ENCODE measurements around the gene RILPL1.
A peak's percentile ranks its signal among the peaks of the same experiment; 100 is the strongest.
"Not testable (repeated sequence)": the region's sequence is repeated elsewhere in the genome, so short reads cannot be mapped to it uniquely, and the experiment has no call there.

RILPL1 gene

DNA sequence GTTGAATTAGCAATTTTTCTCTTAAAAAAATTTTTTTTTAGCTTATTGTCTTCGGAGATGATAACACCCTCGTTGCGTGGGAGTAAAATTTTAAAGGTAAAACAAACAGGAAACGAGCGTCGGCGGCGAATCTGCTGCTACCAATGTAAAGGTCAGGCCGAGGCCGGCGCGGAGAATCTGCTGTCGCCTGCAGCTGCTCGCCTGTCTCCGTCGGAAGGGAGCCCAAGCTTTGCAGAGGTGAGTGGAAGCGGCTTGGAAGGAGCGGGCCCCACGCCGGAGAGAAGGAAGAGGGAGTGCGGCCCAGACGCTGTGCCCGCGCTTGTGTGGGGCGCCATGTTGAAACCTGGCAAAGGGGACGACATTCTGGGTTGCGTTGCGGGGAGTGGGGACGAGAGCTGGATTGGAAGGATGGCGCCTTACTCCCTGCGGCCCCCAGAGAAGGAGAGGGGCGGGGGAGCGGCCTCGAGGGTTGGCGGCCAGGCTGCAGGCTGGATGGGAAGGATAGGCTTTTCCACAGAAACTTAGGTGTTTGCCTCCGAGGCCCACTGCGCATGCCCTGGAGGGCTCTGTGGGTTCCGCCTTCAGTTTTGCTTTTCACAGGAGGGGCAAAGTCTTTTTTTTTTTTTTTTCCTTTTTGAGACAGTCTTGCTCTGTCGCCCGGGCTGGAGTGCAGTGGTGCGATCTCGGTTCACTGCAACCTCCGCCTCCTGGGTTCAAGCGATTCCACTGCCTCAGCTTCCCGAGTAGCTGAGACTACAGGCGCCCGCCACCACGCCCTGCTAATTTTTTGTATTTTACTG lies 75.3 kb downstream of the RILPL1 start, which contains the start of gene SNRNP35:
Gene SNRNP35 (plus strand): TSS at position 160 of the 800 bp plus-strand sequence. CDS start 7,402 bp downstream, outside the sequence.
- peak; percentile 87 for DNase-seq

DNA sequence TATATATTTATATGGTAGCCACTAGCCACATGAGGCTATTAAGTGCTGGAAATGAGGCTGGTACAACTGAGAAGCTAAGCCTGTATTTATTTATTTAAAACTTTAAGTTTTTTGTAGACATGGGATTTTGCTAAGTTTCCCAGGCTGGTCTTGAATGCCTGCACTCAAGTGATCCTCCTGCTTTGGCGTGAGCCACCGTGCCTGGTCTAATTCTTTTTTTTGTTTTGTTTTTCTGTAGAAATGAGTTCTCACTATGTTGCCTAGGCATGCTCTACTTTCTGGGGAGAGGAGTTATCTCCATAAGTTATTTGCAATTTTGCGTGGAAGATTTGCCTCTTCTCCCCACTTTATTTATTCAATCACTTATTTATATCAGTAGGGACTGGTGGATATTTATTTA lies 80.4 kb downstream of the RILPL1 start:
- DNase-seq, result no peak

- not testable (repeated sequence) for DNase-seq
Observed at GRCh38 chr12:123452276-123452550, 81.3 kb downstream of the RILPL1 start.

- DNase-seq, result no peak
Observed at GRCh38 chr12:123450636-123451035, 82.9 kb downstream of the RILPL1 start.

DNA sequence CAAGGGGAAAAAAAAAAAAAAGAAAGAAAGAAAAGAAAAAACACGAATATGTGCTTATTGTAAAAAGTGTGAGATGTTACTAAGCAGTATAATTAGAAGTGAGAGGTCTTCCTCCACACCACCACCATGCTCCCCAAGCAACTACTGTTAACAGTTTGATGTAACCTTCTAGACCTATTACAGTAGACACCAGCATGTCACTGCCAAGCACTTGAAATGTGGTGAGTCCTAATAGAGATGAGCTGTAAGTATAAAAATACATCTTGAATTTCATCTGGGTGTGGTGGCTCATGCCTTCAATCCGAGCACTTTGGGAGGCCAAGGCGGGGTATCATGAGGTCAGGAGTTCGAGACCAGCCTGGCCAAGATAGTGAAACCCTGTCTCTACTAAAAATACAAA lies 83.7 kb downstream of the RILPL1 start:
- DNase-seq, result no peak

DNA sequence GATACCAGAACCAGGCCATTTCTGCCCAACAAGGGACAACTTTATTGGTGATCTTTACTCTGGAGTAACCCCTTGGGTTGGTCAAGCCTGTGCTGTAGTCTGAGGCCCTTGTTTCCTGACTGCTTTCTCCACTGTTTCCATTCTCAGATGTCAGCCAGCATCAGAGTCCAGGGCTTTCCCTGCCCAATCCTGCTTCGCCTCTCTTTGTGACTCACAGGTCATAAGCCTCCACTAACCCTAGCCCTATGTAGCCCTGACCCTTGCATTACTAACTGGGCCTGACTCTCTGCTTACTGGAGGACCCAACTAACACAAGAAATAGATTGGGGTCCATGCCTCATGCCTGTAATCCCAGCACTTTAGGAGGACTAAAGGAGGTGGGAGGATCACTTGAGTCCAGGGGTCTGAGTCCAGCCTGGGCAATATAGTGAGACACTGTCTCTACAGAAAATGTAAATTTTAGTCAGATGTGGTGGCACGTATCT lies 84.2 kb downstream of the RILPL1 start:
- DNase-seq, result no peak

DNA sequence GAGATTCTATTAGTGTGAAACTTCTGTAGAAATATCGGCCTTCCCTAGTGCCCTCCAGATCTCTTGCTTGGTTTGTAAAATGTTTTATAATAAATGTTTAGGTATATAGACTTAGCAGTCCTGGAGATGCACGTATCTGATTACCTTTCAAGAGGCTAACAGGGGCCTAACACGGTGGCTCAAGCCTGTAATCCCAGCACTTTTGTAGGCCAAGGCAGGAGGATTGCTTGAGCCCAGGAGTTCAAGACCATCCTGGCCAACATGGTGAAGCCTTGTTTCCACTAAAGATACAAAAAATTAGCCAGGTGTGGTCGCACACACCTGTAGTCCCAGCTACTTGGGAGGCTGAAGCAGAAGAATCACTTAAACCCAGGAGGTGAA lies 87.2 kb downstream of the RILPL1 start:
- DNase-seq, result no peak

DNA sequence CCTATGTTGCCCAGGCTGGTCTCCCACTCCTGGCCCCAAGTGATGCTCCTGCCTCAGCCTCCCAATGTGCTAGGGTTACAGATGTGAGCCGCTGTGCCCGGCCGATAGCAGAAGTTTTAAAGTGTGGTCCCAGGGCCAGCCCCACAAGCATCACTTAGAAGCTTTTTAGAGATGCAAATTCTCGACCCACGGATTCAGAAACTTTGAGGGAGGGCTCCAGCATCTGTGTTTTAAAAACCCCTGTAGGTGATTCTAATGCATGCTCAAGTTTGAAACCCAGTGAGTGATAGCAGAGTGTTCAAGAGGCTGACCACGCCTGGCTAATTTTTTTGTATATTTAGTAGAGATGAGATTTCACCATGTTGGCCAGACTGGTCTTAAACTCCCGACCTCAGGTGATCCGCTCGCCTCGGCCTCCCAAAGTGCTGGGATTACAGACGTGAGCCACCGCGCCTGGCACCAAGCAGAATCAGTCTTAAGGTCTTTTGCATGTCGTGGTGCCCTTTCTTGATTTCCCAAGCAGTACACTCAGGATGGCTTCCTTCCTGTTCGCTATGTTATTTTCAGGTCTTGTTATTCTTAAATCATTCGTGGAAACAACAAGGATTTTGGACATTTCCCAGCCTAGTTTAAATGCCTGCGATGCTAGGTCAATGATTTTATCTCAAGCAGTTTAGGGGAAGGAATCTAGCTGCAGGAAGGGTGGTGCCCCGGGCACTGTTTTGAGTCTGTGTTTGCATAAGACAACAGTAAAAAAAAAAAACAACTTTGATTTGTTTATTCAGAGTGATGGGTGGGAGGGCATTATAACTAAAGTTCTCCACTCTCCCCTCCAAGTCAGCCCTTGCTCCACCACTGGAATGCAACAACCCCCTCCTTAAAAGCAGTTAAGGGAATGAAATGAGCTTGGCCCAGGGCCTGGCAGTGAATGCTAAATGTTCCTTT lies 87.9 kb downstream of the RILPL1 start:
- no peak for DNase-seq

GRCh38 chr12:123444092-123445026 lies 89.2 kb downstream of the RILPL1 start:
- DNase-seq, result no peak

DNA sequence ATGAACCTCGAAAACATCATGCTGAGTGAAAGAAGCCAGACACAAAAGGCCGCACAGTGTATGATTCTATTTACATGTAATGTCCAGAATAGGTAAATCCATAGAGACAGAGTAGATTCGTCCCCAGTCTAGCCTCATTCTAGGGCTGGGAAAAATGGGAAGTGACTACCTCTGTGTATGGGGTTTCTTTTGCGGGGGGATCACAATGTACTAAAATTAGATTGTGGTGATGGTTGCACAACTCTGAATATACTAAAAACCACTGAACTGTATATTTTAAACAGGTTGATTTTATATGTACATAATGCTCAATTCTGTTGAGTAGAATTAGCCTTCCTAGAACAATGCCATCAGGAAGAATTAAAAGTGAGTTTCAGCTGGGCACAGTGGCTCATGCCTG lies 90.7 kb downstream of the RILPL1 start:
- DNase-seq, result no peak

GRCh38 chr12:123441523-123442164 lies 91.9 kb downstream of the RILPL1 start:
- DNase-seq, result no peak

GRCh38 chr12:123436017-123436964 lies 97.2 kb downstream of the RILPL1 start, which contains the start of gene RILPL2:
Gene RILPL2, minus strand, starts transcription at chr12:123436684. Its CDS starts 264 bp downstream, at chr12:123436420.
- DNase-seq, result peak; percentile 93 to 96

DNA sequence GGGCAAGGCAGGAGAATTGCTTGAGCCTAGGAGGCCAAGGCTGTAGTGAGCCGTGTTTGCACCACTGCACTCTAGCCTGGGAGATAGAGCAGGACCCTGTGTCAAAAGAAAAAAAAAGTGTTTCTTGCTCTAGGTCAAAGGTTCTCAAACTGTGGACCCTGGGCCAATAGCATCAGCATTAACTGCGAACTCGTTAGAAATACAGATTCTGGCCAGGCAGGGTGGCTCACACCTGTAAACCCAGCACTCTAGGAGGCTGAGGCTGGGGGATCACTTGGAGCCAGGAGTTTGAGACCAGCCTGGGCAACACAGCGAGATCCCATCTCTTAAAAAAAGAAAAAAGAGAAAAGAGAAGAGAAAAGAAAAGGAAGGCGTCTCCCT lies 97.9 kb downstream of the RILPL1 start:
- no peak for DNase-seq

DNA sequence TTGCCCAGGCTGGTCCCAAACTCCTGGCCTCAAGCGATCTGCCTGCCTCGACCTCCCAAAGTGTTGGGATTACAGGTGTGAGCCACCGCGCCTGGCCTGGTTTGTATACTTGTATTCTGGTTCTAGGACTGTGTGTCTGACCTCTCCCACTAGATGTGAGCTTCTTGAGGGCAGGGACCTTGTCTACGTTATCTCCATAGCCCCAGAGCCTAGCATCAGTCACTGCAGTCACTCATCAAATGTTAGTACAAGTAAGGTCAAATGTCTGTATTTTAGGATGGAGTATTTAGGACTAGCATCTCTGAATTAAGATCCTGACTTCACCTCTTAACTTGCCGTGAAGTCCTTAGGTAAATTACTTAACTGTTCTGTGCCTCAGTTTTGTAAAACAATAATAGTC lies 99.9 kb downstream of the RILPL1 start:
- DNase-seq, result no peak

DNA sequence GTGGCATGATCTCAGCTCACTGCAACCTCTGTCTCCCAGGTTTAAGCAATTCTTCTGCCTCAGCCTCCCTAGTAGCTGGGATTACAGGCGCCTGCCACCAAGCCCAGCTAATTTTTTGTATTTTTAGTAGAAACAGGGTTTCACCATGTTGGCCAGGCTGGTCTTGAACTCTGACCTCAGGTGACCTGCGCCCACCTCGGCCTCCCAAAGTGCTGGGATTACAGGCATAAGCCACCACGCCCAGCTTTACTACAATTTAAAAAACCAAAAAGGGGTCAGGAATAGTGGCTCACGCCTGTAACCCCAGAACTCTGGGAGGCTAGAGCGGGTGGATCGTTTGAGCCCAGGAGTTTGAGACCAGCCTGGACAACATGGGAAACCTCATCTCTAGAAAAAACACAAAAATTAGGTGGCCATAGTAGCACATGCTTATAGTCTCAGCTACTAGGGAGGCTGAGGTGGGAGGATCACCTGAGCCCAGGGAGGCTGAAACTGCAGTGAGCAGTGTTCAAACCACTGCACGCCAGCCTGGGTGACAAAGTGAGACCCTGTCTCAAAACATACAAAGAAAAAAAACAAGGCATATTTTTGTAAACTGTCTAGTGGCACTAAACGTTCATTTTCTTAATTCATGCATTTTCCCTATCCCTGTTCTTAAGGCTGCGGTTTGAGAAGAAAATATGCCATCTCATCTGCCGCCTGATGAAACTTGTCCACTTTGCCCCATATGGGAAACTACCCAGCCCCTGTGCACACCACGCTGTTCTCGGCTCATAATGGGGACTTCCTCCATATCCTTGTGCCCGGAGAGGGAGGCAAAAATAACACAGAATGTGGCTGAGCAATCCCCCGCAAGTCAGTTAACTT lies 101.3 kb downstream of the RILPL1 start:
- peak in 1 of 2 experiments; percentile 49 for DNase-seq

- DNase-seq, result not testable (repeated sequence)
Observed at GRCh38 chr12:123429101-123429500, 104.4 kb downstream of the RILPL1 start.

DNA sequence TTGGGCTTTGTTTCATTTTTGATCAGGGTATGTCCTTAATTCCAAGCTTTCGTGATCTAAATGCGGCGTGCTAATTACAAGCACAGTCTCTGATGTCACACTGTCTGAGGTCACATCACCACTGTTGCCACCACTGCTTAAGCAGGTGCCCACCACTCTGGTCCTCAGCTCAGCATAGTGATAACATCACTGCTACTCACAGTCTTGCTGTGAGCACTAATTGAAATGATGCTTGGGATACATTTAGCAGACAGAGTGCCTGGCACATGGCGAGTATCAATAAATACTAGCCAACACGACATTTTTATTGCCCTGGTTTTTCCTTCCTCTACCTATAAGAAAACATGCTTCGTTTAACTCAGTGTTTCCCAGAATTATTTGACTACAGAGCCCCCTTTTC lies 104.9 kb downstream of the RILPL1 start:
- DNase-seq, result no peak

DNA sequence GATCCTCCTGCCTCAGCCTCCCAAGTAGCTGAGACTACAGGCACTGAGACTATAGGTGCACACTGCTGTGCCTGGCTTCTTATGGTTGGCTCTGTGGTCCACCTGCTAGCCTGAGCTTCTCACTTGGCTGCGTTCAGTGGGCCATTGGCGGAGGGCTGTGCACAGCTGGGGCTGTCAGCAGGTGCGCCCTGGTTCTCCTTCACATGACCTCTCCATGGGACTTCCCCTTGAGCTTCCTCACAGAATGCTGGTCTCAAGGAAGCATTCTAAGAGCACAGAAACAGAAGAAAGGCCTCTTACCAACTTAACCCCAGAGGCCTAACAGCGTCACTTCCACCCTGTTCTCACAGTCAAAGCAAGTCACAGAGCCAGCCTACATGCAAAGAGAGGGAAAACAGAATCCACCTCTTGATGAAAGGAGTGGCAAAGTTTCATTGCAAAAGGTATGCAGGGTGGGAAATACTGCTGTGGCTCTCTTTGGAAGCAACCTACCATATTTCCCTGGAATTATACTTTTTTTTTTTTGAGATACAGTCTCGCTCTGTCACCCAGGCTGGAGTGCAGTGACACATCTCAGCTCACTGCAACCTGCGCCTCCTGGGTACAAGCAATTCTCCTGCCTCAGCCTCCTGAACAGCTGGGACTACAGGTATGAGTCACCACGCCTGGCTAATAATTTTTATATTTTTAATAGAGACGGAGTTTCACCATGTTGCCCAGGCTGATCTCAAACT lies 106.3 kb downstream of the RILPL1 start:
- DNase-seq, result peak; percentile 29 to 35

DNA sequence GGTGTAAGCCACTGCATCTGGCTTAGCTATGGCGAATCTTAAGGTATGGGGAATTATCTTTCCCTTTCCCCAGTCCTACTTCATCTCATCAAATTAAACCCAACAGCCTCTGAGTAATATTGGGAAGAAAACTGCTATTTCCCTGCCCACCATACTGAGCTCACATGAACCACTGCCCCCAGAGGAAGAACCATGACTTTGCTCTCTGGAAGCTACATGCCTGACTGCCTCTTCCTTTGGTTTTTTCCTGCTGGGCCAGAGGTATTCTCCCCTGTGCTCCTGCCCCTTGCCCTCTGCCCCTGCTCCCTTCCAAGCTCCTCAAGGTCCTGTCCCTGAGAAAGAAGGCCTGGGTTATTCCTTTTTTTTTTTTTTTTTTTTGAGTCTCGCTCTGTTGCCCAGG lies 112.2 kb downstream of the RILPL1 start:
- no peak for DNase-seq

Data from activated T-cell treated with anti-CD3 and anti-CD28 coated beads, Interleukin-2, amount 50 U/mL, for 48 hours (primary cell).